Pons (tissue), 1 donor: ENCODE data around the gene MAP1LC3A.
A peak's percentile ranks its signal among the peaks of the same experiment; 100 is the strongest.

ENCODE experiments used
- DNase-seq: peaks from one replicate; pipeline ENCODE4 v3.0.0-alpha.2; 2016; ENCODE audit warnings: low spot score

Gene MAP1LC3A

DNA sequence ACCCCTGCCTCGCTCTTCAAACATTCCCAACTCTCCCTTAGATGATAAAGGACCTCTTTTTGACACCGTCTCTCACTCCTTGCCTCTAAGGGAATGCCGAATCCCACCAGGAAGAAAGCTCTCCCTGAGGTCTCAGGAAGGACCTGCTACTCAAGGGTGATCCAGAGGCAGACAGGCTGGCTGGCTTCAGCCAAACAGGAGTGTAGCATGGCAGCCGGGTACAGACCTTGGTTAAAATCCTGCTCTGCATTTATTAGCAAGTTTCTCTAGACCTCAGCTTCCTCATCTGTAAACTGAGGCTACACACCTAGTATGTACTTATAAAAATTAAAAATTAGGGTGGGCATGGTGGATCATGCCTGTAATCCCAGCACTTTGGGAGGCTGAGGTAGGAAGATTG, 17.2 kb downstream of the MAP1LC3A start:
- no peak for DNase-seq

DNA sequence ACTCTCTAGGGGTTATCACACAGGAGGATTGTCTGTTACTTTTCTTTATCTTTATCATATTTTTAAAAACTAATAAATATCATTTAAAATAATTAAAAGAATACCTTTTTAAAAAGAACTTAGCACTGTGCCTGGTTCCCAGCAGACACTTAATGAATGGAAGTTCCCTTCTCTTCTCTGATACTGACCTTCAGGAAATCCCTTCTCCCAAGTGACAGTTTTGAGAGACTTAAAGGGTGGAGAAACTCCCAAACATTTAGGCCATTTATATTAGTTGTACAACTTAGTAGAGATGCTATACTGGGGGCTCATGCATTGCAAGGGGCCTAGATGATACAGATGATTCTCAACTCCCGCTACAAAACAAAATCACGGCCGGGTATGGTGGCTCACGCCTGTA, 18.5 kb downstream of the MAP1LC3A start:
- DNase-seq: no peak

DNA sequence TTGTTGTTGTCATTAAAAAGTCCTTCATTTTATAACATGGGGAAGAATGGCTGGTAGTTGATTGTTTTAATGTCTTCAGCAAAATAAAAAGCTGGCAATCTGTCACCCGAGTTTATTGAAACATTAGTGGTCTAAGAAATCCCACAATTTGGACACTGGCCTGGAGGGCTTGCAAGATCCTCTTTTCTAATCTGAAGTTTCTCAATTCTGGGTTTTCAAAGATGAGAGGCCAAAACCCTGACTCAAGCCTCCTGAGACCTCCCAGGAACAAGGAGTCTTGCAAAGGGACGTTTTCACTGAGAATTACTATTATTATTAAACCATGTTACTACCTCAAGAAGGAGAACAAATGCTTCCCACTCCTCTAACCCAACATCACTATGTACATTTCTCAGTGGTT, 19.5 kb downstream of the MAP1LC3A start:
- DNase-seq: no peak

DNA sequence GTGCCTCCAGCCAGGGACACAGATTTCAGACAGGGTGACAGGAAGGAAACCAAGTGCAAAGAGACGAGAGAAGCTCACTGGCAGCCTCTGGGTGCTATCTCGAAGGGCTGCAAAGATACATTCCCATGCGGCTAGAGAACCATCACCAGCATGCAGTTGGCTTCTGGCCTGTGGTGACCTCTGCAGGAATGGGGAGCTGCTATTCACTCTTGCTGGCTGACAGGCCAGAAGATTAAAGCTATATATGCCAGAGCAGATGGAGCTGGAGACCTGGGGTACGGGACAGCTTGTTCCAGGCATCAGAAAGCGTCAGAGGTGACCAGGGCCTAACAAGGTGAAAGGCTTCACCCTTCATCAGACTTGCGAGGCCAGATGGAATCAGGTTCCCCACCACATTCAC, 20.0 kb downstream of the MAP1LC3A start:
- DNase-seq: peak; percentile 64

DNA sequence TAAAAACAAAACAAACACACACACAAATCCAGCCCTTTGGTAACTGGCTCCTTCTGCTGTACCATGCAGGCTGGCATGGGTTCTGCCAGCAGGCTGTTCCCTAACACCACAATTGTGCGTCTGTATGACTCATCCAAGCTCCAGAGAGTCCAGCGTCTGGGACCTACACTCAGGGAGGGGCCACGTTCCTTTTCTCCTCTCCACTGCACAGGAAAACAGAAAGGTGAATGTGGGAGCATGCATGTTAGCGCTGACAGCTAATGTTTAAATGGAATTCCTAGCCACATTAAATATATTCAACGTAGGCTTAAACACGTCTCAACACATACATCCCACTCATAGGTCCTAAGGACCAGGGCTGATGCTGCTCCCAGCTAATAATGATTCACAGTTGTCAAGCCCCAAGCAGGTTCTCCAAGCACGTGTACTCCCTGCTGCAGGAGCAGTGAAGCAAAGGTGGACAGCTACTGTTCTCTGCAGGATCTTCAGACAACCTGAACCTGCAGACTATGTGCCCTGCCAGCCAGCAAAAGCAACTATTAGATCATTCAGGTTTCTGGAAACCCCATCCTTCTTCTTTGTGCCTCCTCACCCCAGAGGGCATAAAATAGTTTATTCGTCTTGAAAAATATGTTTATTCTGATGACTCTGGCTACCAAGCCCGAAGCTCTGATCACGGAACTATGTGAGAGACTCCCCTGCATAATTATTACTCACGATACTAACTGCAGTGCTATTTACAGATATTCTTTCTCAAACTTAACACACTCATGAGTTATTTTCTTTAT, 20.9 kb downstream of the MAP1LC3A start:
- peak; percentile 96 for DNase-seq

DNA sequence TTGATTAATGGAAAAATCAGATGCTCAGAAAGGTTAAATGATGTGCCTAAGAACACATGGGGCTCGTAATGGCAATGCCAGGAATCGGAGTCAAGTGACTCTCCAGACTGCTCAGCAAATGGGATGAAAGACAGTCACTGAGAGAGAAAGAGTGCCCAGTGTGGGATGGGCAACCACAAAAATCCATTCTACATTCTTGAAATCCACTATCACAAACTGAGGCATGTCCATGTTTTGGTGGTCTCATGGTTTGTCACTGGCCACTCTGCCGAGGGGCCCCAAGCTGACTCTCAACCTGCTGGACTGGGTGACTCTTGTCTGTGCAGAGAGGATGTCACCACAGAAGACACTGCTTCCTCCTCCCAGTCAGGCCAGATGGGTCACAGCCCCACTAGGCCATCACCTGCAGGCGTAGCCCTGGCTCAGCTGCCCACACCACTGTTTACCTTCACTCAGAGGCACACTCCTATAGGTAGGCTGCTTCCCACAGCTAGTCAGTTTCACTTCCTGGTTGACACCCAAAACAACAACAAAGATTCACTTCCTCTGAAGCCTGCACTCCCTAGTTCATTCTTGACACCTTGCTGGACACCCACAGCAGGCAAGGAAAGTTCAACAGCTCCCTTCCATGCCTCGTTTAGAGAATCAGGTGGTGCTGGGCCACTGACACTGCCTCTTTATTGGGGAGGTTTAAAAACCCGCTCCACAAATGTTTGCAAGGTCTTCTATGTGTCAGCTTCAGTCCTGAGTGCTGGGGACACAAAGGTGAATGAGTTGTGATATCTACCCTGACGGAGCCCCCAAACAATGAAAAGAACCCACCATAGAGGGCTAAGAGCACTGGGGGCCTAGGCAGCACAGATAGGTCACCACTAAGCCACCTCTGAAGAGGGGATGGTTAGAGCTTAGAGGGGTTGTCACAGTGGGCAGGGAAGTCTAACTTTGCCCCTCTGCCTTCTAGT, 21.7 kb downstream of the MAP1LC3A start:
- DNase-seq: peak; percentile 63

DNA sequence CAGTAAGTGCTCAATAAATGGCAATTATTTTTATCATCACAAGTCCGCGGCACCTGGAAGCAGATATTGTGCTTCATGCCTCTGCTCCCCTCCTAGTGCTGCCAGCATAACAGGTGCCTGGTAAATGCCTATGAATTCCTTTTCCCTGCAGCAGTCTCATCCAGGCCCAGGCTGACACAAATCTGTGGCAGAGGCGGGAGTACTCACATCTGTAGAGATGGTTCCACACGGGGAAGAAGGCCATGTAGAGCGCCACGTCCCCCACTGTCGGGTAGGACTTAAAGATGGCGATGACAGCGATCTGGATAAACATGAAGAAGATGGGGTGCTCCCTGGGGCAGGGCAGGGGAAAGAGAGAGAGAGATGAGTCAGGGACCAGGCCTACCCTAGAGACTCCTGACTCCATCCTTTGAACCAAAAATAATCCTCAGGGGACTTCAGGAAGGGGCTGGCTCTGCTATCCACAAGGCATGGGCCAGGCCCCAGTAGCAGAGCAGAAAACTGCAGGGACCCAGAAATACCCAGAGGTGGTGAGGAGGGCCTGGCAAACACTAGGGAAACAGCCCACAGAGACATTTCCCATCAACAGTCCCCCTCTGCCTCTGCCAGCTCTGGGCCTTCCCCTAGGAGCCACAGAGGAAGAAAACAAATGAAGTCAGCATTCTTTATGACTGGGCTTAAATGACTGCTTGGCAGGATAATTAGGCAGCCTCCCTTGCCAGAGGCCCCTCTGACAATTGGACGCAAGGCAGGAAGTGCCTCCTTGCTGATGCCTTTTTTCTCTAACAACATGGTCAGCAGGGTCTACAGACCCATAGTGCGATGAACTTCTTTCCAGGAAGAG, 23.0 kb downstream of the MAP1LC3A start:
- peak; percentile 76 for DNase-seq

DNA sequence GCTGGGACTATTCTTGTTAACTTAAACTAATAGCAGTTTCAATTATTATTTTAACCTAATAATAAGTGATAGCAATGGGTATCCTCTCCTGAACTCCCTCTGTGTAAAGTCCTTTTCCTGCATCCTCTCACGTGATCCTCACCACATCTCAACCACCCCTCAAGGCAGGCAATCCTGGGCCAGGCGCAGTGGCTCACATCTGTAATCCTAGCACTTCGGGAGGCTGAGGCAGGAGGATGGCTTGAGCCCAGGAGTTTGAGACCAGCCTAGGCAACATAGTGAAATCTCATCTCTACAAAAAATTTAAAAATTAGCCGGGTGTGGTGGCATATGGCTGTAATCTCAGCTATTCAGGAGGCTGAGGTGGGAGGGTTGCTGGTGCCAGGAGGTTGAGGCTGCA, 23.7 kb downstream of the MAP1LC3A start:
- no peak for DNase-seq

DNA sequence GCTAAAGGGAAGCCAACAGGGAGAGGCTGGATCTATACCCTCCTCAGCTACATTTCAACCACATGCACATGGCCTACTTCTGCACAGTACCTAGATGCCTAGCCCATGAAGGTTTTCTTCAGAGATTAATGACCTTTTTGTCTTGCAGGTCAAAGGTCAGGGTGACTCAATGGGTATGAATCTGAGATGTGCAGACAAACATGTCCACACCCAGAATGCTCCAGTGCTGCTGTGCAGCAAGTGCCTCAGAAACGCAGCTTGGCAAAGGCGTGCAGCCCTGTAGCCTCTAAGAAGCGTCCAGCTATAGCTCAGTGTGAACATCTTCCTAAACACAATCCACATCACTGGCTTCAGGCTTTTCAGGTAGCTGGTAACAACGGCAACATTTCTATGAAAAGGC, 24.4 kb downstream of the MAP1LC3A start:
- DNase-seq: no peak

DNA sequence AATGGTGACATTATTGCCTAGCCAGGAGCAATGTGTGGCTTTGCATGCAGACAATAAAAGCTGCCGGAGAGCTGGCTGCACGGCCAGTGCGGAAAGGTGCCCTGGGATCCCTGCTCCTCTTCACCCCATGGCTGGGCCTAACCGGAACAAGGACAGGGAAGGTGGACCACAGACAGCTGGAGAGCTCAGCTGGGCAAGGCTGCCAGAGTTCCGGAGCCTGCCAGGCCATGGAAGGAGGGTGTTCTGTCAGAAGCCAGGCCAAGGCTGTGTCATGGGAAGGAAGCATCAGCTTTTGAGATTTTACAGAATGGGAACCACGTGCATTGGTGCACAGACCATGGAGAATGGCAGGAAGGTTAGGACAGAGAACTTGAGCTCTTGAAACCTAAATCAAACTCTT, 25.0 kb downstream of the MAP1LC3A start:
- DNase-seq: peak; percentile 5

DNA sequence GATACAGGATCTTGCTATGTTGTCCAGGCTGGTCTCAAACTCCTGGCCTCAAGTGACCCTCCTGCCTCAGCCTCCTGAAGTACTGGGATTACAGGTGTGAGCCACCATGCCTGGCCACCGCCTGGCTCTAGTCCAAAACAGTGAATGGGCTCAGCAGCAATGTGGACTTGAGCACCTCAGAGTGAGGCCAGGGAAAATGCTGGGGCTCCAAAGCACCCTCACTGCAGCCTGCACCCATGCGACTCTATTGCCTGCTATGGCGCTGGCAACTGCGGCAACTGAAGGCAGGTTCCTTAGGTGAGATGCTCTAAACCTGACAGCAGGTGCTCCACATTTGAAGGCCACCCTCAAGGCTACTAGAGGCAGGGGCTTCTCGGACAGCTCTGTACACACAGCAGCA, 26.5 kb downstream of the MAP1LC3A start:
- DNase-seq: no peak

DNA sequence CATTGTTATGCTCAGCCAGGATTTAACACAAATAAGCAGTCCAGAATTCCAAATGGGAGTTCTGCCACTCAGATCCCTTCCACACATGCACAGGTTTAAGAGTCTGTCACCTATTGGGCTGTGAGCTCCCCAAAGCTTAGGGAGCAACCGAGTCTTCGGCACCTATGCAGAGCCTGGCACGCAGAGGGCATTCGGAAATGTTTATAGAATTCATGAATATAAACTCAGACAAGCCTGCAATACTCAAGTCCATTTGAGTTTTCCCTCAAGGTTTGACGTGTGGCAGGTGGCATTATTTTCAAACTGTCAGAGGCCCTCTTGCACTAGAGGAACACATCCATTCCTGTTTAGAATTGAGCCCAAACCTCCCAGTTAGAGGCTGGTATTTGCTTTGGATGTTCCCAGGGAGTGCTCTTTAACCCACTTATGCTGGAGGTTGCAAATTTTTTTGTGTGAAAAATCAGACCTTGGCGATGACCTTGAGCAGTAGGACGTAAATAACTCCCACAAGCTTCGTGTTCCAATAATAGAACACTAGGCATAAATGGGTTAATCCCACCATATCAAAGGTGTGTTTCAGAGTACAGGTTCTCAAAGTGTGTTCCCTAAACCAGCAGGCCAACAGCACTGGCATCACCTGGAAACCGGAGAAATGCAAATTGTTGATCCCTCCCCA, 28.1 kb downstream of the MAP1LC3A start:
- no peak for DNase-seq

DNA sequence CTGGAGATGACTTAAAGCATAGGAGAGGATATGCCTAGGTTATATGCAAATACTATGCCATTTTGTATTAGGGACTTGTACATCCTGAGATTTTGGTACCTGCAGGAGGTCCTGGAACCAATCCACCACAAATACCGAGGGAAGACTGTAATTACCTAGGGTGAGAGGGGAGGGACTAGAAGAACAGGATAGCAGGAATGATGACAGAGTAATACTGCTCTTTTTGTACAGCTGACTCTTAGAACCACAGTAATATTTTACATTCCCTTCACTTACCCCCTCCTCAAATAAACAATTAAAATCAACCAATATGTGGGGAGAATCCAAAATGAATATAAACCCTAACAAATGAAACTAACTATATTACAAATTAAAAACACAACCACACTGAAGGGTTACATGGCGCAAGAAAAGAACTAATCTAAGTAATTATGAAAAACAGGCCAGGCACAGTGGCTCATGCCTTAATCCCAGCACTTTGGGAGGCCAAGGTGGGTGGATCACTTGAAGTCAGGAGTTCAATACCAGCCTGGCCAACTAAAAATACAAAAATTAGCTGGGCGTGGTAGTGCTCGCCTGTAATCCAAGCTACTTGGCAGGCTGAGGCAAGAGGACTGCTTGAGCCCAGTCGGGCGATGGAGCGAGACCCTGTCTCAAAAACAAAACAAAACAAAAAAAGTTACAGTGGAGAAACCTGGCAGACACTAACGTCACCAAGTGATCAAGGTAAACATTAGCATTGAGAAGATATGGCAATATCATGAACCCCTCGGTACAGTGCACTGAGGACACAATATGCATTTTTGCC, 37.1 kb downstream of the MAP1LC3A start:
- DNase-seq: no peak

DNA sequence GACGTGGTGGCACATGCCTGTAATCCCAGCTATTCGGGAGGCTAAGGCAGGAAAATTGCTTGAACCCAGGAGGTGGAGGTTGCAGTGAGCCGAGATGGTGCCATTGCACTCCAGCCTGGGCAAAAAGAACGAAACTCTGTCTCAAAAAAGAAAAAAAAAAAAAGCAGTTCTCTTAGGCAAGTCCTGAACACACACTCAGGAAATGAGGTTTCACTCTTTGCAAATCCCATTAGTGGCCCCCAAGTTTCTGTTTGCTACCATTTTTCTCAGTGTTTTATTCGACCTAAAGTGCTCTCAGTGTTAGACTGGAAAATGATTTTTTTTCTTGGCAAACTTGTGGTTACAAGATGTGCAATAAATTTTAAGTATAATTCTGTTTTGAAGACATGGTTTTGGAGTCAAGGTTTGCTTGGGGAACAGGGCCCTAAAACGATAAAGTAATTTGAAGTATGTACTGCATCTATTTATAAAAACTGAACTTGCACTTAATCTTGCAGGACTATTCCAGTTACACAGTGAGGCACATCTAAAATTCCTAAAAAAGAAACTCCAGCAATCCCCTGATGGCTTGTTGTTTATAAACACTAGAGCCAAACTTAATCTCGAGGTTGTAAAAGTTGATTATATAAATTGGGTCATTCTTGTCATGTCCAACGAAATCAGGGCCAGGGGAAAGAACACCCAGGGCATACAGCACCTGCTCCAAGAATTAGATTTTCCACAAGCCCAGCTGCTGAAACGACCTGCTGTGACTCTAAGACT, 42.6 kb downstream of the MAP1LC3A start:
- DNase-seq: no peak

DNA sequence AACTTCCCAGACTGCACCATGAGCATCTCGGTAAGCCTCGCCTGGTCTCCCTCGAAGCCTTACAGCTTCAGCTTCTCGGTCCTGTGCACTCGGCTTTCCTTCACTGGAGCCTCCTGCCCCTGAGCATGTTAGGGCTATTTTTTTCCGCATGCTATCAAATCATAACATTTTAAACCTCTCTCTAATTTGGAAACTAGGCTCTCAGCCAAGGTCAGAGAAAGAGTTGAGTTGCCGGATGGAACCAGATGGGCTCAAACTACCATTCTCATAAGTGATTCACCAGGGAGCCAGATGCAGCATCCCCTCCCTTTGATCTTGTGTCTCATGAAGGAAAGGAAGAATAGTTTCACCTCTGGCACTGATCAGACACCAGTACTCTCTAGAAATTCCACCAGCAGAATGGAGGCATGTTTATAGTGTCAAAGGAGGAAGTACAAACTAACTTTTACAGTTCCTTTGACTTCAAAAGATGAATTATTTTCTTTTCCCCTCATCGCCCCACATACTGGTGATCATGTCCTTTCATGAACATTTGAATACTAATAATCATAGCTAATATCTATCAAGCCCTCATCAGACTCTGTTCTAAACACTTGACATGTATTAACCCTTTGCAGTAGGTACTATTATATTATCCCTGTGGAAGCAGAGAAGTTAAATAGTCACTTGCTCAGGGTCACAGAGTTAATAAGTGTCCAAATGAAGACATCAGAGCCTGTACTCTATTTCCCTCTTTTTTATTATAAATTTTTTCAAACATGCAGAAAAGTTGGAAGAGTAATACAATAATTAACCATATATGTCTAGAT, 46.7 kb downstream of the MAP1LC3A start:
- DNase-seq: no peak

DNA sequence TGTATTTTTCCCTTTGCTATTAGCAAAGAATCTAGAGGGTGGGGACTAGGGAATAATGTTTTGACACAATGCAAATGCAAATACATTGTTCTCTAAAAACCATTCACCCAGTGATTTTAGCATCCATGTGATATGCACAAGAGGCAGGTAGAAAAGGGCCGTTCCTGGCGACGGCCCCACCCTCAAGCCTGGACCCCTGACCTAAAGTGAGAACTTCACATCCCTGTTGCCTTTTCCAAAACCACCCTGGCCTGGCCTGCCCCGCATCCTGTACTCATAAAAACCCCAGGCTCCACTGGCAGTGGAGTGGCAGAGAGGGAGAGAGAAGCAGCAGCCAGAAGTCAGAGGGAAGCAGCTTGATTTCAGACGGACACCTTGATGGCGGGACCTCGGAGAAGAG, 48.5 kb downstream of the MAP1LC3A start:
- DNase-seq: no peak
